ENCODE measurements around the gene MLN. TPM values are rescaled to one million over a fixed set of nuclear protein-coding genes. Genes with fewer than 3 reads are reported as not detected.

The MLN gene
- total RNA-seq, 4 donors from 2014 or later, result not detected

- intact Hi-C loops (cut with DNase I), result no loop called here
- DNase-seq, result peak; percentile 53 to 60
- Histone ChIP-seq H3K4me3 (replicated peaks in 1 of 3) (no peak overlapping the region), H3K36me3 (no peaks in the 10 kb centered on the region), H3K27ac (peak overlapping the region; percentile 44 to 85 (median 67)), H3K27me3 (no peaks in the 10 kb centered on the region), H3K9me3 (no peaks in the 10 kb centered on the region), H3K4me1 (peaks cover 52 to 68% of the 10 kb centered on the region in 2 donors)
- 54 to 55% methylated on average over 8 of the region's 8 CpGs for WGBS, 2 donors
- TF ChIP-seq POLR2A (IDR thresholded peaks at IDR 0.05) (no peak), CTCF (IDR thresholded peaks at IDR 0.05) (no peak)
These were observed 13.1 kb upstream of the MLN start for GRCh38 chr6:33816911-33817310.

GRCh38 chr6:33815854-33816253 lies 12.1 kb upstream of the MLN start:
- Histone ChIP-seq H3K27ac (peak overlapping the region in 2 of 3 donors; percentile 46 to 85), H3K9me3 (no peaks in the 10 kb centered on the region), H3K27me3 (no peaks in the 10 kb centered on the region), H3K4me1 (peaks cover 52 to 74% of the 10 kb centered on the region in 2 donors), H3K36me3 (no peaks in the 10 kb centered on the region), H3K4me3 (replicated peaks in 1 of 3) (no peak overlapping the region)
- 50 to 80% methylated on average over 1 of the region's 1 CpG for WGBS, 2 donors
- peak; percentile 51 to 62 for DNase-seq
- intact Hi-C loops (cut with DNase I), result no loop called here
- TF ChIP-seq CTCF (IDR thresholded peaks at IDR 0.05) (no peak), POLR2A (IDR thresholded peaks at IDR 0.05) (no peak)

GRCh38 chr6:33813990-33814985 lies 10.5 kb upstream of the MLN start:
- peak overlapping the region in 2 of 3 donors; percentile 58 to 85 for H3K27ac ChIP-seq
- WGBS, 2 donors, result 29 to 45% methylated on average over 13 to 19 of the region's 19 CpGs
- TF ChIP-seq POLR2A (IDR thresholded peaks at IDR 0.05), result no peak
- TF ChIP-seq CTCF (IDR thresholded peaks at IDR 0.05), result no peak
- H3K4me3 ChIP-seq (replicated peaks in 1 of 3), result no peak overlapping the region
- H3K9me3 ChIP-seq, result no peaks in the 10 kb centered on the region
- no peaks in the 10 kb centered on the region for H3K36me3 ChIP-seq
- intact Hi-C loops (cut with DNase I), result no loop called here
- peaks cover 52 to 75% of the 10 kb centered on the region in 2 donors for H3K4me1 ChIP-seq
- DNase-seq, result peak; percentile 78 to 88
- H3K27me3 ChIP-seq, result no peaks in the 10 kb centered on the region

- peak in 1 of 2 donors; percentile 22 for DNase-seq
- WGBS, 2 donors, result 53% methylated on average over 12 to 16 of the region's 16 CpGs
- intact Hi-C loops (cut with DNase I), result no loop called here
- H3K9me3 ChIP-seq, result no peaks in the 10 kb centered on the region
- no peaks in the 10 kb centered on the region for H3K27me3 ChIP-seq
- no peaks in the 10 kb centered on the region for H3K36me3 ChIP-seq
- no peak for TF ChIP-seq POLR2A (IDR thresholded peaks at IDR 0.05)
- no peak for TF ChIP-seq CTCF (IDR thresholded peaks at IDR 0.05)
- H3K4me1 ChIP-seq, result peaks cover 50 to 70% of the 10 kb centered on the region in 2 donors
- H3K27ac ChIP-seq, result peak overlapping the region in 2 of 3 donors; percentile 31 to 85
- no peak overlapping the region for H3K4me3 ChIP-seq (replicated peaks in 1 of 3)
These were observed 9.6 kb upstream of the MLN start for GRCh38 chr6:33813246-33813904.

Data from thyroid gland (tissue), 4 donors.